Duodenal mucosa (tissue), 2 donors: ENCODE data around the gene POTEM.
"Not testable (repeated sequence)": the region's sequence is repeated elsewhere in the genome, so short reads cannot be mapped to it uniquely, and the experiment has no call there.

Source experiments
- H3K27ac ChIP-seq: one replicate; pipeline ENCODE4 v1.7.0; 2013; ENCODE audit warnings: low read depth, low read length
- H3K27me3 ChIP-seq, 2 donors: one replicate each; pipeline ENCODE4 v1.7.0; 2013; ENCODE audit warnings: low read length in 2 of 2, control low read depth in 1 of 2; ENCODE audit not compliant: insufficient read depth in 2 of 2, control insufficient read depth in 1 of 2
- H3K36me3 ChIP-seq, 2 donors: one replicate each; pipeline ENCODE4 v1.7.0; 2013; ENCODE audit warnings: low read length in 2 of 2, control low read depth in 1 of 2; ENCODE audit not compliant: insufficient read depth in 2 of 2, control insufficient read depth in 1 of 2
- H3K4me1 ChIP-seq, 2 donors: one replicate each; pipeline ENCODE4 v1.7.0; 2013; ENCODE audit warnings: low read length in 2 of 2, control low read depth in 1 of 2; ENCODE audit not compliant: insufficient read depth in 2 of 2, control insufficient read depth in 1 of 2
- H3K4me3 ChIP-seq, 2 donors: one replicate each; pipeline ENCODE4 v1.7.0; 2013; ENCODE audit warnings: low read length in 2 of 2, low read depth in 1 of 2
- H3K9ac ChIP-seq, 2 donors: one replicate each; pipeline ENCODE4 v1.7.0; 2013; ENCODE audit warnings: low read length in 2 of 2, low read depth in 1 of 2
- H3K9me3 ChIP-seq, 2 donors: one replicate each; pipeline ENCODE4 v1.7.0; 2013; ENCODE audit warnings: low read length in 2 of 2, control low read depth in 1 of 2; ENCODE audit not compliant: control insufficient read depth in 1 of 2

POTEM gene

DNA sequence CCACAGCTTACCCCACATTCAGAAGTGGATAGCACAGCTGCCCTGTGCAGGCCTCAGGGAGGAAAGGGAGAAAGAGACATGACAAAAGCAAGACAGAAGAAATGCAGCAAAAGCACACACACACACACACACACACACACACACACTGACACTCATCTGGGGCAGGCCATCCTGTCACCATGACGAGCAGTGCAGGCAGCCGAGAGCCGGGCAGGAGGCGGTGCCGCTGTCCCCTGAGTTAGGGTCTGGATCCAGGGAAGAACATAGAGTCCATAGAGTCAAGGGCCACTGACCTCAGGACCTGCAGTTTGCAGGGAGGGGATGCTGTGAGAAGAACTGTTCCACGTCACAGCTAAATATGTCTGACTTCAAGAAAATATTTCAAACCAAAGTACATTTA lies 4.0 kb upstream of the POTEM start:
- not testable (repeated sequence) for H3K4me3 ChIP-seq, H3K27me3 ChIP-seq, H3K36me3 ChIP-seq, H3K9ac ChIP-seq, H3K4me1 ChIP-seq, H3K27ac ChIP-seq, H3K9me3 ChIP-seq

DNA sequence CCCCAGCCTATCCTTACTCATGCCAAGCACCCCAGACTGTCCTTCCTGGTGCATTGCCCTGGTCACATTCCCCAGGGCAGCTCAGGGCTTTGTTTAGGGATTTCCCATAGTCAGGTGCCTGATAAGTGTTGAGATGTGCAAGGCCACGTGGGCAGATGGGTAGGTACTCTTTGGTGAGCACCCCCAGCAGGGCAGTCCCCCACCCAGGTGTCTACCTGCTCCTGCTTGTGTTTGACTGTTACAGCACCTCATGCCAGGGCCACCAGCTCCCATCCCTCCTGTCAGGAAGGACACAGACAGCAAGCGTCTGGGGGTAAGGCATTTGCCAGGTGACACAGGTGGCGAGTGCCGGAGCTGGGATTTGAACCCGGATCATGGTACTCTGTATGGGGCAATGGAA lies 2.4 kb upstream of the POTEM start:
- not testable (repeated sequence) for H3K27me3 ChIP-seq, H3K9ac ChIP-seq, H3K27ac ChIP-seq, H3K4me1 ChIP-seq, H3K9me3 ChIP-seq, H3K4me3 ChIP-seq, H3K36me3 ChIP-seq

- not testable (repeated sequence) for H3K4me3 ChIP-seq, H3K27me3 ChIP-seq, H3K36me3 ChIP-seq, H3K9ac ChIP-seq, H3K4me1 ChIP-seq, H3K9me3 ChIP-seq, H3K27ac ChIP-seq
These were observed 35.3 kb downstream of the POTEM start for GRCh38 chr14:19002566-19002965.

DNA sequence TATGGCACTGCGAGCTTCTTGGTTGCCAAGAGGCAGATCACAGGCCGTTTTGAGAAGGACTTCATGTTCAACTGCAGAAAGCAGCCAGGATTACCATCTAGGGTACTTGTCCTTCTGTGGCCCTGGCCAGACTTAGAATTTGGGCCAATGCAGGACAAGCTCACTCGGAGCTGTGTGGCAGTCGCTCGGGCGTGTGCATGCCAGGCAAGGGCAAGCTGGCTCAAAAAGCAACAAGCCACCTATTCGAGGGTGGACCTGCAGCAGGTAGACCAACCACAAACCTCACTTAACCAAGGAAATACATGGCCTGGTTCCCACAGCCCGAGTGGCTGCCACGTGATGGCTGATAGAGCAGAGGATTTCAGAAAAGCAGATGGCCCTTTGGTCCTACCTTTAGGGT lies 39.3 kb downstream of the POTEM start:
- not testable (repeated sequence) for H3K9me3 ChIP-seq, H3K27me3 ChIP-seq, H3K9ac ChIP-seq, H3K27ac ChIP-seq, H3K4me1 ChIP-seq, H3K4me3 ChIP-seq, H3K36me3 ChIP-seq

DNA sequence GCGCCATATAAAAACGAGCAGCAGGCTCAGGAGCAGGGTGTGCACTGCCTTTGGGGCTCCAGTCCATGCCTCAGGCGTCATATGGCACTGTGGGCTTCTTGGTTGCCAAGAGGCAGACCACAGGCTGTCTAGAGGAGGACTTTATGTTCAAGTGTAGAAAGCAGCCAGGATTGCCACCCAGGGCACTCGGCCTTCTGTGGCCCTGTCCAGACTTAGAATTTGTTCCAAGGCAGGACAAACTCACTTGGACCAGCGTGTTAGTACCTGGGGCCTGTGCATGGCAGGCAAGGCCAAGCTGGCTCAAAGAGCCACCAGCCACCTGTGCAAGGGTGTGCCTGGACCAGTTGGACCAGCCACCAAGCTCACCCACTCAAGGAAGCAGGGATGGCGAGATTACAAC lies 40.4 kb downstream of the POTEM start:
- H3K9ac ChIP-seq, H3K4me3 ChIP-seq, H3K36me3 ChIP-seq, H3K4me1 ChIP-seq, H3K9me3 ChIP-seq, H3K27ac ChIP-seq, H3K27me3 ChIP-seq: not testable (repeated sequence)

GRCh38 chr14:19011029-19011428 lies 43.8 kb downstream of the POTEM start:
- not testable (repeated sequence) for H3K4me3 ChIP-seq, H3K4me1 ChIP-seq, H3K27me3 ChIP-seq, H3K9ac ChIP-seq, H3K36me3 ChIP-seq, H3K9me3 ChIP-seq, H3K27ac ChIP-seq

GRCh38 chr14:19011703-19012102 lies 44.5 kb downstream of the POTEM start:
- not testable (repeated sequence) for H3K36me3 ChIP-seq, H3K4me1 ChIP-seq, H3K9ac ChIP-seq, H3K9me3 ChIP-seq, H3K27me3 ChIP-seq, H3K27ac ChIP-seq, H3K4me3 ChIP-seq

- H3K36me3 ChIP-seq, H3K27me3 ChIP-seq, H3K4me3 ChIP-seq, H3K27ac ChIP-seq, H3K9me3 ChIP-seq, H3K4me1 ChIP-seq, H3K9ac ChIP-seq: not testable (repeated sequence)
These were observed 48.0 kb downstream of the POTEM start for GRCh38 chr14:19015185-19015584.

- H3K9me3 ChIP-seq, H3K27ac ChIP-seq, H3K36me3 ChIP-seq, H3K4me1 ChIP-seq, H3K27me3 ChIP-seq, H3K9ac ChIP-seq, H3K4me3 ChIP-seq: not testable (repeated sequence)
These were observed 57.9 kb downstream of the POTEM start for GRCh38 chr14:19025080-19025589.

DNA sequence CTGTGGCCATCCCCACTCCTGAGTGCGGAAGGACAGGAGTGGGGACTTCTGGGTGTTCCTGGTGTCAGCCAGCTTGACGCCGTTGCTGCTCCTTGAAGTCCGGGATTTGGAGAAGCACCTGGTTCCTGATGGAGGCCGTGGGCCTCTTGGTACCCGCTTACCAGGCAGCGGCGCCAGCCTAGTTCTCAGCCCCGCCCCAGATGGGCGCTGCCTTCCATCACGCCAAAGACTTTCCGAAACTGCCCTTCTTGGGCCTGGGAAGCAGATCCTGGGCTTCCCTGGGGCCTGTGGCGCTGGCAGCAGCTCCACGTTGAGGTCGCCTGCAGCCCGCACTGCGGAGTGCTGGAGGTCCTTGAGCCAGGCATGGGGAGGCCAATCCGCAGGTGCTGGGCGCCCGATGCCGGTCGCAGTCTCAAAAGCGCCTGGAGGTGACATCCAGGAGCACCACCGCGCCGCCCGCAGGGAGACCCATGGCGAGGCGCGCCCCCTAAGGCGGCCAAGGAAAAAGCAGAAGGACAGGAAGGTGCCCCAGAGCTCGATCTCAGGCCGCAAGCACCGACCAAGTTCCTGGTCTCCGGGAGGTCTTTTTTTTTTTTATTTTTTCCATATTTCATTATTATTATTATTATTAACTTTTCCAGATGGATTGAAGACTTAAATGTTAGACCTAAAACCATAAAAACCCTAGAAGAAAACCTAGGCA lies 59.6 kb downstream of the POTEM start:
- H3K27me3 ChIP-seq, H3K27ac ChIP-seq, H3K9ac ChIP-seq, H3K9me3 ChIP-seq, H3K4me1 ChIP-seq, H3K4me3 ChIP-seq, H3K36me3 ChIP-seq: not testable (repeated sequence)

DNA sequence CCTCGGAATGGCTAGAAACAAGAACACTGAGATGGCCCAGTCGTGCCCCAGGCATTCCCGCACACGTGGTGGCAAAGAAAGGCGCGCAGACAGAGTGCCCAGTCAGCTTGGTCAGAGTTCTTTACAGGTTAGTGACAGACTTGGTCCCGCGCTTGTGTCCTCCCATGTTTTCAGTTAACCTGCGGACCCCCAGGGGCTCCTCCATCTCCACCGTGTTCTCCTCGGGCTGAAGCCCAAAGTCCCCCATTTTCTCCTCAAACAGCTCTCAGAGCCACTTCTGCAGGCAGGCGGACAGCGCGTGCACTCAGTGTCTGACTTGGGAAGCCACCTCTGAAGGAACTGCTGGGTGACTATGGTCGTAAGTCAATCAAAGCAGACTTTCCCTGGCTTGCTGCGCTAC lies 60.7 kb downstream of the POTEM start:
- H3K4me3 ChIP-seq, H3K4me1 ChIP-seq, H3K27me3 ChIP-seq: not testable (repeated sequence)

More for the DNA sequence above, 60.7 kb downstream of the POTEM start:
- H3K9ac ChIP-seq, H3K9me3 ChIP-seq, H3K36me3 ChIP-seq, H3K27ac ChIP-seq: not testable (repeated sequence)
